Keratinocyte (primary cell): ENCODE results near the gene AFDN. TPM values are rescaled to one million over a fixed set of nuclear protein-coding genes. Genes with fewer than 3 reads are reported as not detected.

ENCODE experiments used
- DNase-seq: peaks from one replicate; pipeline ENCODE4 v3.0.0-alpha.2; 2011; ENCODE audit warnings: low read depth, missing footprints, low spot score
- FAIRE-seq: peaks from 2 replicates; lab custom pipeline; 2011; peaks lifted over from hg19 to GRCh38; lab: Jason Lieb, UNC
- H2AFZ ChIP-seq: 2 replicates; pipeline ENCODE4 v1.6.0; 2012; ENCODE audit warnings: low read length, control low read depth, inconsistent platforms; ENCODE audit not compliant: control insufficient read depth
- H3K27ac ChIP-seq: 2 replicates; pipeline ENCODE4 v1.5.1; 2011; ENCODE audit warnings: low read length; ENCODE audit not compliant: control insufficient read depth, insufficient read depth
- H3K27me3 ChIP-seq: 3 replicates; pipeline ENCODE4 v1.6.0; 2011; ENCODE audit warnings: low read length; ENCODE audit not compliant: control insufficient read depth, insufficient read depth; ENCODE audit errors: extremely low read depth
- H3K36me3 ChIP-seq, 2 experiments: 2 replicates in 1 of 2; 3 replicates in 1 of 2; pipeline ENCODE4 v1.5.1; 2011; ENCODE audit warnings: low read length in 2 of 2, mild to moderate bottlenecking in 1 of 2; ENCODE audit not compliant: control insufficient read depth in 2 of 2, insufficient read depth in 2 of 2; ENCODE audit errors: extremely low read depth in 1 of 2
- H3K4me1 ChIP-seq: 3 replicates; pipeline ENCODE4 v1.5.1; 2011; ENCODE audit warnings: low read length; ENCODE audit not compliant: control insufficient read depth, insufficient read depth; ENCODE audit errors: extremely low read depth
- H3K4me2 ChIP-seq: 3 replicates; pipeline ENCODE4 v1.6.0; 2011; ENCODE audit warnings: low read depth, low read length; ENCODE audit not compliant: control insufficient read depth, insufficient read depth; ENCODE audit errors: extremely low read depth
- H3K4me3 ChIP-seq, 3 experiments: fragments of 200-600 bp in 1 of 3; sonication (generic) in 1 of 3; 2 replicates in 2 of 3; 3 replicates in 1 of 3; pipeline ENCODE4 v1.5.1; 2011 to 2016; ENCODE audit warnings: low read length in 3 of 3, mild to moderate bottlenecking in 3 of 3, control low read depth in 2 of 3, inconsistent platforms in 1 of 3, low read depth in 1 of 3, mixed read lengths in 1 of 3, mixed run types in 1 of 3, moderate library complexity in 1 of 3; ENCODE audit not compliant: control insufficient read depth in 2 of 3, insufficient read depth in 2 of 3; ENCODE audit errors: extremely low read depth in 1 of 3
- H3K79me2 ChIP-seq: 2 replicates; pipeline ENCODE4 v1.6.0; 2012; ENCODE audit warnings: low read length; ENCODE audit not compliant: control insufficient read depth, insufficient read depth
- H3K9ac ChIP-seq: 3 replicates; pipeline ENCODE4 v1.6.0; 2011; ENCODE audit warnings: low read length; ENCODE audit not compliant: control insufficient read depth, insufficient read depth; ENCODE audit errors: extremely low read depth
- H3K9me1 ChIP-seq: 3 replicates; pipeline ENCODE4 v1.6.0; 2011; ENCODE audit warnings: low read length; ENCODE audit not compliant: control insufficient read depth, insufficient read depth; ENCODE audit errors: extremely low read depth
- H3K9me3 ChIP-seq: 2 replicates; pipeline ENCODE4 v1.5.1; 2012; ENCODE audit warnings: low read depth, low read length; ENCODE audit not compliant: control insufficient read depth
- H4K20me1 ChIP-seq: 3 replicates; pipeline ENCODE4 v1.6.0; 2011; ENCODE audit warnings: low read length; ENCODE audit not compliant: control insufficient read depth, insufficient read depth; ENCODE audit errors: extremely low read depth
- CTCF ChIP-seq, 3 experiments: IDR thresholded peaks in 1 of 3; conservative IDR thresholded peaks in 1 of 3; optimal IDR thresholded peaks in 1 of 3; 2 replicates in 2 of 3; 3 replicates in 1 of 3; pipeline versions ENCODE3 to v1.5.1; 2011; ENCODE audit warnings: low read length in 3 of 3, mild to moderate bottlenecking in 3 of 3, moderate library complexity in 2 of 3, control low read depth in 1 of 3, inconsistent platforms in 1 of 3; ENCODE audit not compliant: insufficient read depth in 2 of 3; ENCODE audit errors: extremely low read depth in 1 of 3
- EZH2 ChIP-seq: IDR thresholded peaks from one replicate; pipeline ENCODE4 v1.6.1; 2012; ENCODE audit warnings: inconsistent platforms, mild to moderate bottlenecking, low read length, moderate library complexity
- dilution Hi-C: fragments of 300-500 bp; cut with MboI; formaldehyde crosslinking; loops from one replicate; pipeline ENCODE4 v1.7.0; 2020; ENCODE audit warnings: low sequenced_read_pairs; ENCODE audit not compliant: extremely low pct_ligation_motif_present
- polyA plus RNA-seq, 5 experiments: library from polyadenylated mRNA; depleted of rRNA in 3 of 5; stranded (reverse) in 3 of 5; stranded (forward) in 1 of 5; unstranded in 1 of 5; fragments of >200 nt; gene quantifications; 1 replicate in 1 of 5; 2 replicates in 3 of 5; 3 replicates in 1 of 5; pipeline versions ENCODE4 v1.2.1 to v1.2.3, GENCODE V29; 2011 to 2012; ENCODE audit warnings: missing spikeins in 2 of 5, low read depth in 1 of 5, low replicate concordance in 1 of 5

Gene AFDN
- polyA plus RNA-seq, 1 donor (not counting 4 experiments of a cell fraction or from before 2014, with no cell fraction given): 46.5 TPM

GRCh38 chr6:167879612-167880011, 52.9 kb downstream of the AFDN start:
- H3K4me1 ChIP-seq: no peaks in the 10 kb centered on the region
- no peak overlapping the region for H2AFZ ChIP-seq
- H3K36me3 ChIP-seq: peaks cover 10 to 16% of the 10 kb centered on the region in 2 experiments
- H3K9me3 ChIP-seq: no peaks in the 10 kb centered on the region
- H3K4me2 ChIP-seq: no peak overlapping the region
- H3K27ac ChIP-seq: no peak overlapping the region
- TF ChIP-seq EZH2 (no peak), CTCF (optimal IDR thresholded peaks at IDR 0.05 in 1 of 3, IDR thresholded peaks at IDR 0.05 in 1 of 3, conservative IDR thresholded peaks at IDR 0.05 in 1 of 3; ENCODE audit: extremely low read depth in 1 of 3, insufficient read depth in 2 of 3, low read length in 3 of 3) (no peak)
- dilution Hi-C loops: no loop called here
- no peak for DNase-seq
- H3K9me1 ChIP-seq: no peaks in the 10 kb centered on the region
- no peak for FAIRE-seq
- no peaks in the 10 kb centered on the region for H3K27me3 ChIP-seq
- H4K20me1 ChIP-seq: no peaks in the 10 kb centered on the region
- no peaks in the 10 kb centered on the region for H3K79me2 ChIP-seq
- no peak overlapping the region for H3K4me3 ChIP-seq
- no peak overlapping the region for H3K9ac ChIP-seq

DNA sequence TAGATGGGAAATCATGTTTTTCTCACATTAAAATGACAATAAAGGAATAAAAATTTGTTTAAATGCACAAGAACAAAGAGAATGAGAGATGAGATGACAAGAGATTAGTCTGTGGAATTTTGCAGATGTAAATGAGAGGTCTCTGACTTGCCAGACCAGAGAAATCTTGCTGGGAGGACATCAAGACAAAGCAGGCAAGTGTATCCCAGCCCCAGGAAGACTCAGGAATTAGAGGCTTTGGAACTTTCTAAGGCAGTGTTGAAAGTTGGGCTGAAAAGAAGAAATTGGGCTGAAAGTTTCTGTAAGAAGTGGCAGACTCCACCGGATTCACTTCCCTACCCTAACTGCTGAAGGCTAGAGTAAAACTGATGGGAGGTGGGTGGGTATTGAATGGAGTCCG, 54.6 kb downstream of the AFDN start:
- FAIRE-seq: no peak
- Histone ChIP-seq H3K27me3 (no peaks in the 10 kb centered on the region), H3K4me1 (no peaks in the 10 kb centered on the region), H3K4me3 (no peak overlapping the region), H3K36me3 (peaks cover 8 to 11% of the 10 kb centered on the region in 2 experiments), H3K4me2 (no peak overlapping the region), H3K9me1 (no peaks in the 10 kb centered on the region), H3K27ac (no peak overlapping the region), H3K9me3 (no peaks in the 10 kb centered on the region), H3K79me2 (no peaks in the 10 kb centered on the region), H2AFZ (no peak overlapping the region), H3K9ac (no peak overlapping the region), H4K20me1 (no peaks in the 10 kb centered on the region)
- TF ChIP-seq CTCF (optimal IDR thresholded peaks at IDR 0.05 in 1 of 3, IDR thresholded peaks at IDR 0.05 in 1 of 3, conservative IDR thresholded peaks at IDR 0.05 in 1 of 3; ENCODE audit: extremely low read depth in 1 of 3, insufficient read depth in 2 of 3, low read length in 3 of 3): no peak
- TF ChIP-seq EZH2: no peak
- dilution Hi-C loops: no loop called here
- DNase-seq: no peak
